ENCODE results near the gene RXRA. TPM values are rescaled to one million over a fixed set of nuclear protein-coding genes. Genes with fewer than 3 reads are reported as not detected.

RXRA gene
- total RNA-seq, 1 experiment from 2014 or later, result 29.9 TPM

- H3K23ac ChIP-seq (ENCODE audit: insufficient read length, low read depth, low read length), result no peak overlapping the region
- H4K5ac ChIP-seq (ENCODE audit: insufficient read length, low read depth, low read length), result no peak overlapping the region
Measured at GRCh38 chr9:134283111-134283515, 43.1 kb upstream of the RXRA start.

More at GRCh38 chr9:134283111-134283515, 43.1 kb upstream of the RXRA start:
- H3K4me1 Mint-ChIP-seq, result peaks cover 3 to 13% of the 10 kb centered on the region in 2 experiments; a peak in 2 of 4 replicates
- Histone ChIP-seq H2BK12ac (ENCODE audit: insufficient read length, low read depth, low read length) (no peak overlapping the region), H3K27ac (ENCODE audit: insufficient read length, low read depth, low read length) (no peak overlapping the region), H3K56ac (ENCODE audit: insufficient read length, low read depth, low read length) (no peak overlapping the region), H4K20me1 (ENCODE audit: control insufficient read depth, insufficient read depth, insufficient read length) (peaks cover 4% of the 10 kb centered on the region), H3K9ac (ENCODE audit: extremely low read depth, insufficient read length, low read length) (no peak overlapping the region), H2AFZ (ENCODE audit: low read length) (no peak overlapping the region), H2BK20ac (ENCODE audit: low read depth, low read length, poor library complexity, severe bottlenecking) (no peak overlapping the region), H3K18ac (ENCODE audit: insufficient read length, low read depth, low read length) (no peak overlapping the region), H3T11ph (ENCODE audit: low read length) (no peak overlapping the region), H2BK15ac (ENCODE audit: low read depth, low read length) (no peak overlapping the region), H3K4ac (ENCODE audit: low read depth, low read length) (no peak overlapping the region), H3K9me3 (ENCODE audit: control insufficient read depth, low read depth, low read length) (no peaks in the 10 kb centered on the region), H3K23me2 (ENCODE audit: insufficient read length, low read depth, low read length, poor library complexity, severe bottlenecking) (no peaks in the 10 kb centered on the region), H3K14ac (ENCODE audit: insufficient read depth, low read length) (no peak overlapping the region), H3K79me1 (ENCODE audit: insufficient read depth, low read depth, low read length, poor library complexity, severe bottlenecking) (no peaks in the 10 kb centered on the region), H3K4me2 (ENCODE audit: insufficient read depth, insufficient read length, low read length) (no peak overlapping the region), H4K8ac (replicated peaks; ENCODE audit: insufficient read length, low read depth, low read length) (no peak overlapping the region), H3K79me2 (ENCODE audit: insufficient read depth, low read length) (no peaks in the 10 kb centered on the region), H2BK5ac (ENCODE audit: insufficient read length, low read length) (no peak overlapping the region), H3K4me1 (ENCODE audit: insufficient read depth, low read length) (no peaks in the 10 kb centered on the region), H3K27me3 (ENCODE audit: insufficient read depth, low read length) (no peaks in the 10 kb centered on the region), H2BK120ac (ENCODE audit: low read depth, low read length, poor library complexity, severe bottlenecking) (no peak overlapping the region), H4K91ac (ENCODE audit: insufficient read length, low read depth, low read length) (no peak overlapping the region), H2AK5ac (ENCODE audit: insufficient read length, low read length) (no peak overlapping the region)
- no peaks in the 10 kb centered on the region for H3K9me3 Mint-ChIP-seq
- H3K27ac Mint-ChIP-seq, result no peak overlapping the region; a peak in 1 of 7 replicates
- DNase-seq, result no peak
- no peaks in the 10 kb centered on the region; a peak in 1 of 7 replicates for H3K36me3 Mint-ChIP-seq (ENCODE audit: insufficient read depth in 1 of 3, low read depth in 3 of 3)
- WGBS (ENCODE audit: extremely low coverage, insufficient read length, low lambda C conversion rate), result no CpG with 5 or more reads among the region's 23 CpGs
- TF ChIP-seq CTCF (conservative IDR thresholded peaks at IDR 0.05), result no peak
- H3K4me3 Mint-ChIP-seq, result no peak overlapping the region
- H3K27me3 Mint-ChIP-seq (ENCODE audit: low read depth), result no peaks in the 10 kb centered on the region; the same call in 1 of the 2 replicates
